Measurements from ENCODE around the gene MEDAG.

MEDAG gene

GRCh38 chr13:30907121-30907861 is 1.2 kb downstream of the MEDAG start:
- DNase-seq (ENCODE audit: insufficient read length, low spot score) = no peak
- FAIRE-seq = no peak
- TF ChIP-seq, protein P1, sequence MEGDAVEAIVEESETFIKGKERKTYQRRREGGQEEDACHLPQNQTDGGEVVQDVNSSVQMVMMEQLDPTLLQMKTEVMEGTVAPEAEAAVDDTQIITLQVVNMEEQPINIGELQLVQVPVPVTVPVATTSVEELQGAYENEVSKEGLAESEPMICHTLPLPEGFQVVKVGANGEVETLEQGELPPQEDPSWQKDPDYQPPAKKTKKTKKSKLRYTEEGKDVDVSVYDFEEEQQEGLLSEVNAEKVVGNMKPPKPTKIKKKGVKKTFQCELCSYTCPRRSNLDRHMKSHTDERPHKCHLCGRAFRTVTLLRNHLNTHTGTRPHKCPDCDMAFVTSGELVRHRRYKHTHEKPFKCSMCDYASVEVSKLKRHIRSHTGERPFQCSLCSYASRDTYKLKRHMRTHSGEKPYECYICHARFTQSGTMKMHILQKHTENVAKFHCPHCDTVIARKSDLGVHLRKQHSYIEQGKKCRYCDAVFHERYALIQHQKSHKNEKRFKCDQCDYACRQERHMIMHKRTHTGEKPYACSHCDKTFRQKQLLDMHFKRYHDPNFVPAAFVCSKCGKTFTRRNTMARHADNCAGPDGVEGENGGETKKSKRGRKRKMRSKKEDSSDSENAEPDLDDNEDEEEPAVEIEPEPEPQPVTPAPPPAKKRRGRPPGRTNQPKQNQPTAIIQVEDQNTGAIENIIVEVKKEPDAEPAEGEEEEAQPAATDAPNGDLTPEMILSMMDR (IDR thresholded peaks at IDR 0.05; ENCODE audit: insufficient read depth, missing control alignments) = no peak

DNA sequence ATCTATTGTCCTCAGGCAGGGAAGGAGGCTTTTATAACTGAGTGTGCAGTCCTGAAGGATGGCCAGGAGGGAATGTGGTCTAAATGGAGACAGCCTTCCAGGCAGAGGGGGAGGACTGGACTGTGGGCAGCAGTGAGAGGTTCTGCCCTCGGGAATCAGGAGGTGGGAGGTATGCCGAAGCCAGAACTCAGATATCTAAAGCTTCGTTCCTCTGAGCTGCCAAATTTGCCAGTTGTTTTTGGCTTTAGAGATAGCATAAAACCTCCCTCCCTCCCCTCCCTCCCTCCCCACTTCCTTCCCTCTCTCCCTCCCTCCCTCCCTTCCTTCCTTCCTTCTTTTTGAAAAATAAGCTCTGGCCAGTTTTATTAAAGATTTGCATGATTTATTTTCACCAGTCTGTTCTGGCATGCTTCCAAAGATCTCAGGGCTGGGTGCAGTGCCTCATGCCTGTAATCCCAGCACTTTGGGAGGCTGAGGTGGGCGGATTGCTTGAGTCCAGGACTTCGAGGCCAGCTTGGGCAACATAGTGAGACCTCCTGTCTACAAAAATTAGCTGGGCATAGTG is 2.4 kb downstream of the MEDAG start:
- no peak for FAIRE-seq
- DNase-seq (ENCODE audit: insufficient read length, low spot score) = no peak
- TF ChIP-seq, protein P1 (IDR thresholded peaks at IDR 0.05; ENCODE audit: insufficient read depth, missing control alignments) = no peak

GRCh38 chr13:30910676-30911075 is 4.6 kb downstream of the MEDAG start:
- FAIRE-seq = no peak
- TF ChIP-seq, protein P1 (IDR thresholded peaks at IDR 0.05; ENCODE audit: insufficient read depth, missing control alignments) = no peak
- DNase-seq (ENCODE audit: insufficient read length, low spot score) = no peak

- TF ChIP-seq, protein P1 (IDR thresholded peaks at IDR 0.05; ENCODE audit: insufficient read depth, missing control alignments) = no peak
- no peak for DNase-seq (ENCODE audit: insufficient read length, low spot score)
- FAIRE-seq = no peak
Observed at GRCh38 chr13:30915691-30916541, 9.8 kb downstream of the MEDAG start.

- TF ChIP-seq, protein P1 (IDR thresholded peaks at IDR 0.05; ENCODE audit: insufficient read depth, missing control alignments) = no peak
- FAIRE-seq = no peak
- no peak for DNase-seq (ENCODE audit: insufficient read length, low spot score)
Observed at GRCh38 chr13:30916991-30917390, 10.9 kb downstream of the MEDAG start.

GRCh38 chr13:30918662-30919405 is 12.8 kb downstream of the MEDAG start:
- DNase-seq (ENCODE audit: insufficient read length, low spot score) = no peak
- TF ChIP-seq, protein P1 (IDR thresholded peaks at IDR 0.05; ENCODE audit: insufficient read depth, missing control alignments) = no peak
- FAIRE-seq = no peak

Data from D721Med (cell line).